H1 (cell line): Measurements from ENCODE around the gene VPS11. TPM values are rescaled to one million over a fixed set of nuclear protein-coding genes. Genes with fewer than 3 reads are reported as not detected.

Experiments used
- CBX5 ChIP-seq: fragments of 300-800, 300-1000 bp; sonication (generic); IDR thresholded peaks from 2 replicates; pipeline ENCODE4 v1.7.1; 2016; ENCODE audit warnings: antibody characterized with exemption, low read length, low read depth
- polyA plus RNA-seq, 7 experiments: library from polyadenylated mRNA; depleted of rRNA in 3 of 7; stranded (reverse) in 5 of 7; unstranded in 2 of 7; fragments of >200 nt in 5 of 7; fragments of 200-250 nt in 2 of 7; gene quantifications; 1 replicate in 5 of 7; 2 replicates in 1 of 7; 4 replicates in 1 of 7; pipeline versions ENCODE4 v1.2.1 to v1.2.3, GENCODE V29; 2011 to 2013; ENCODE audit warnings: missing spikeins in 2 of 7, mixed read lengths in 2 of 7
- total RNA-seq: library from RNA; stranded (reverse); fragmentation: NEBNext Ultra II Directional; extraction: Animal tissue kit (Norgen Biotek cat#: 25700); gene quantifications from 2 replicates; pipeline ENCODE4 v1.2.1, GENCODE V29; 2021
- TF ChIP-seq, protein P1 (sequence below): fragments of 300-600 bp; sonication (generic); IDR thresholded peaks from 2 replicates; pipeline ENCODE4 v1.7.1; 2012; ENCODE audit warnings: low read length, moderate library complexity, mild to moderate bottlenecking, inconsistent platforms; ENCODE audit not compliant: insufficient replicate concordance

VPS11 gene
- total and polyA plus RNA-seq, 2 of the 8 experiments (the other 6 are each of a cell fraction or from before 2014, with no cell fraction given): 13.1 to 15.5 TPM

DNA sequence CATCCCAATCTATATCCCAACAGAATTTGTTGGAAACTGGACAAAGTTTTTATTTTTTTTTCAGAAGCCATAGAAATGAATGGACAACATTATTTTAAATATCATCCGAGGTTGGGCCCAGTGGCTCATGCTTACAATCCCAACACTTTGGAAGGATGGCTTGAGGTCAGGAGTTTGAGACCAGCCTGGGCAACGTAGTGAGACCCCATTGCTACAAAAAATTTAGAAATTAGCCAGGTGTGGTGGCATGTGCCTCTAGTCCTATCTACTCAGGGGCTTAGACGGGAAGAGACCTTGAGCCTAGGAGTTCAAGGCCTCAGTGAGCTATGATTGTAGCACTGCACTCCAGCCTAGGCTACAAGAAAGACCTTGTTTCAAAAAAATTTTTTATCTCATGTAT, 32.8 kb upstream of the VPS11 start (continued):
- TF ChIP-seq, protein P1, sequence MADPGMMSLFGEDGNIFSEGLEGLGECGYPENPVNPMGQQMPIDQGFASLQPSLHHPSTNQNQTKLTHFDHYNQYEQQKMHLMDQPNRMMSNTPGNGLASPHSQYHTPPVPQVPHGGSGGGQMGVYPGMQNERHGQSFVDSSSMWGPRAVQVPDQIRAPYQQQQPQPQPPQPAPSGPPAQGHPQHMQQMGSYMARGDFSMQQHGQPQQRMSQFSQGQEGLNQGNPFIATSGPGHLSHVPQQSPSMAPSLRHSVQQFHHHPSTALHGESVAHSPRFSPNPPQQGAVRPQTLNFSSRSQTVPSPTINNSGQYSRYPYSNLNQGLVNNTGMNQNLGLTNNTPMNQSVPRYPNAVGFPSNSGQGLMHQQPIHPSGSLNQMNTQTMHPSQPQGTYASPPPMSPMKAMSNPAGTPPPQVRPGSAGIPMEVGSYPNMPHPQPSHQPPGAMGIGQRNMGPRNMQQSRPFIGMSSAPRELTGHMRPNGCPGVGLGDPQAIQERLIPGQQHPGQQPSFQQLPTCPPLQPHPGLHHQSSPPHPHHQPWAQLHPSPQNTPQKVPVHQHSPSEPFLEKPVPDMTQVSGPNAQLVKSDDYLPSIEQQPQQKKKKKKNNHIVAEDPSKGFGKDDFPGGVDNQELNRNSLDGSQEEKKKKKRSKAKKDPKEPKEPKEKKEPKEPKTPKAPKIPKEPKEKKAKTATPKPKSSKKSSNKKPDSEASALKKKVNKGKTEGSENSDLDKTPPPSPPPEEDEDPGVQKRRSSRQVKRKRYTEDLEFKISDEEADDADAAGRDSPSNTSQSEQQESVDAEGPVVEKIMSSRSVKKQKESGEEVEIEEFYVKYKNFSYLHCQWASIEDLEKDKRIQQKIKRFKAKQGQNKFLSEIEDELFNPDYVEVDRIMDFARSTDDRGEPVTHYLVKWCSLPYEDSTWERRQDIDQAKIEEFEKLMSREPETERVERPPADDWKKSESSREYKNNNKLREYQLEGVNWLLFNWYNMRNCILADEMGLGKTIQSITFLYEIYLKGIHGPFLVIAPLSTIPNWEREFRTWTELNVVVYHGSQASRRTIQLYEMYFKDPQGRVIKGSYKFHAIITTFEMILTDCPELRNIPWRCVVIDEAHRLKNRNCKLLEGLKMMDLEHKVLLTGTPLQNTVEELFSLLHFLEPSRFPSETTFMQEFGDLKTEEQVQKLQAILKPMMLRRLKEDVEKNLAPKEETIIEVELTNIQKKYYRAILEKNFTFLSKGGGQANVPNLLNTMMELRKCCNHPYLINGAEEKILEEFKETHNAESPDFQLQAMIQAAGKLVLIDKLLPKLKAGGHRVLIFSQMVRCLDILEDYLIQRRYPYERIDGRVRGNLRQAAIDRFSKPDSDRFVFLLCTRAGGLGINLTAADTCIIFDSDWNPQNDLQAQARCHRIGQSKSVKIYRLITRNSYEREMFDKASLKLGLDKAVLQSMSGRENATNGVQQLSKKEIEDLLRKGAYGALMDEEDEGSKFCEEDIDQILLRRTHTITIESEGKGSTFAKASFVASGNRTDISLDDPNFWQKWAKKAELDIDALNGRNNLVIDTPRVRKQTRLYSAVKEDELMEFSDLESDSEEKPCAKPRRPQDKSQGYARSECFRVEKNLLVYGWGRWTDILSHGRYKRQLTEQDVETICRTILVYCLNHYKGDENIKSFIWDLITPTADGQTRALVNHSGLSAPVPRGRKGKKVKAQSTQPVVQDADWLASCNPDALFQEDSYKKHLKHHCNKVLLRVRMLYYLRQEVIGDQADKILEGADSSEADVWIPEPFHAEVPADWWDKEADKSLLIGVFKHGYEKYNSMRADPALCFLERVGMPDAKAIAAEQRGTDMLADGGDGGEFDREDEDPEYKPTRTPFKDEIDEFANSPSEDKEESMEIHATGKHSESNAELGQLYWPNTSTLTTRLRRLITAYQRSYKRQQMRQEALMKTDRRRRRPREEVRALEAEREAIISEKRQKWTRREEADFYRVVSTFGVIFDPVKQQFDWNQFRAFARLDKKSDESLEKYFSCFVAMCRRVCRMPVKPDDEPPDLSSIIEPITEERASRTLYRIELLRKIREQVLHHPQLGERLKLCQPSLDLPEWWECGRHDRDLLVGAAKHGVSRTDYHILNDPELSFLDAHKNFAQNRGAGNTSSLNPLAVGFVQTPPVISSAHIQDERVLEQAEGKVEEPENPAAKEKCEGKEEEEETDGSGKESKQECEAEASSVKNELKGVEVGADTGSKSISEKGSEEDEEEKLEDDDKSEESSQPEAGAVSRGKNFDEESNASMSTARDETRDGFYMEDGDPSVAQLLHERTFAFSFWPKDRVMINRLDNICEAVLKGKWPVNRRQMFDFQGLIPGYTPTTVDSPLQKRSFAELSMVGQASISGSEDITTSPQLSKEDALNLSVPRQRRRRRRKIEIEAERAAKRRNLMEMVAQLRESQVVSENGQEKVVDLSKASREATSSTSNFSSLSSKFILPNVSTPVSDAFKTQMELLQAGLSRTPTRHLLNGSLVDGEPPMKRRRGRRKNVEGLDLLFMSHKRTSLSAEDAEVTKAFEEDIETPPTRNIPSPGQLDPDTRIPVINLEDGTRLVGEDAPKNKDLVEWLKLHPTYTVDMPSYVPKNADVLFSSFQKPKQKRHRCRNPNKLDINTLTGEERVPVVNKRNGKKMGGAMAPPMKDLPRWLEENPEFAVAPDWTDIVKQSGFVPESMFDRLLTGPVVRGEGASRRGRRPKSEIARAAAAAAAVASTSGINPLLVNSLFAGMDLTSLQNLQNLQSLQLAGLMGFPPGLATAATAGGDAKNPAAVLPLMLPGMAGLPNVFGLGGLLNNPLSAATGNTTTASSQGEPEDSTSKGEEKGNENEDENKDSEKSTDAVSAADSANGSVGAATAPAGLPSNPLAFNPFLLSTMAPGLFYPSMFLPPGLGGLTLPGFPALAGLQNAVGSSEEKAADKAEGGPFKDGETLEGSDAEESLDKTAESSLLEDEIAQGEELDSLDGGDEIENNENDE: no peak
- TF ChIP-seq CBX5: no peak
